PC-3 (cell line): ENCODE data around the gene LRP11. TPM values are rescaled to one million over a fixed set of nuclear protein-coding genes. Genes with fewer than 3 reads are reported as not detected.
A peak's percentile ranks its signal among the peaks of the same experiment; 100 is the strongest.

Source experiments
- ATAC-seq: fragments of 200-7000 bp; cut with Tn5 transposase; 2 replicates; pipeline ENCODE4 v1.9.1; 2020; ENCODE audit warnings: mild to moderate bottlenecking, moderate library complexity
- BruUV-seq: library from RNA; stranded (reverse); fragments of 400-500 nt; replicated peaks from 2 replicates; lab custom pipeline; 2021; lab: Mats Ljungman, UMichigan
- CTCF ChIA-PET: fragments of 300-600 bp; sonication (Branson Sonifier 250); formaldehyde crosslinking; loops from one replicate; lab custom pipeline; 2022; ENCODE audit warnings: antibody characterized with exemption; lab: Charles Lee
- POLR2A ChIA-PET: fragments of 300-600 bp; sonication (Branson Sonifier 250); formaldehyde crosslinking; loops from one replicate; lab custom pipeline; 2022; ENCODE audit warnings: antibody characterized with exemption; ENCODE audit not compliant: unreplicated experiment; lab: Charles Lee
- DNase-seq: peaks from one replicate; pipeline ENCODE4 v3.0.0-alpha.2; 2015
- H2AFZ ChIP-seq: fragments of 300-600 bp; sonication (generic); 2 replicates; pipeline ENCODE4 v1.6.0; 2016; ENCODE audit warnings: antibody characterized with exemption, low read length
- H3F3A ChIP-seq: fragments of 300-600 bp; sonication (generic); one replicate; pipeline ENCODE4 v1.6.0; 2017; ENCODE audit warnings: antibody characterized with exemption, low read length, control low read depth, mild to moderate bottlenecking; ENCODE audit not compliant: unreplicated experiment
- H3K27ac ChIP-seq: fragments of 300-600 bp; sonication (generic); 2 replicates; pipeline ENCODE4 v1.5.1; 2016; ENCODE audit warnings: mild to moderate bottlenecking, low read length
- H3K27me3 ChIP-seq: fragments of 300-600 bp; sonication (generic); 2 replicates; pipeline ENCODE4 v1.6.1; 2016; ENCODE audit warnings: low read length, mixed read lengths
- H3K36me3 ChIP-seq: fragments of 300-600 bp; sonication (generic); 2 replicates; pipeline ENCODE4 v1.6.1; 2016; ENCODE audit warnings: low read depth, mixed run types, low read length, mixed read lengths
- H3K4me1 ChIP-seq: fragments of 300-600 bp; sonication (generic); 2 replicates; pipeline ENCODE4 v1.5.1; 2016; ENCODE audit warnings: low read length; ENCODE audit not compliant: insufficient read depth
- H3K4me2 ChIP-seq: fragments of 300-600 bp; sonication (generic); 2 replicates; pipeline ENCODE4 v1.6.0; 2016; ENCODE audit warnings: low read length
- H3K4me3 ChIP-seq: fragments of 300-600 bp; sonication (generic); 2 replicates; pipeline ENCODE4 v1.5.1; 2016; ENCODE audit warnings: mild to moderate bottlenecking, low read length, mixed read lengths
- H3K79me2 ChIP-seq: fragments of 300-600 bp; sonication (generic); 2 replicates; pipeline ENCODE4 v1.6.1; 2017; ENCODE audit warnings: low read length, mixed read lengths
- H3K9ac ChIP-seq: fragments of 300-600 bp; sonication (generic); 2 replicates; pipeline ENCODE4 v1.6.0; 2016; ENCODE audit warnings: mild to moderate bottlenecking, low read length
- H3K9me2 ChIP-seq: fragments of 300-600 bp; sonication (generic); replicated peaks from 2 replicates; pipeline ENCODE4 v1.6.1; 2016; ENCODE audit warnings: mixed run types, low read length, mixed read lengths
- H3K9me3 ChIP-seq: fragments of 300-600 bp; sonication (generic); 2 replicates; pipeline ENCODE4 v1.6.1; 2016; ENCODE audit warnings: low read length, mixed read lengths
- H4K20me1 ChIP-seq: fragments of 300-600 bp; sonication (generic); 2 replicates; pipeline ENCODE4 v1.6.1; 2016; ENCODE audit warnings: low read length, mixed read lengths
- EZH2 ChIP-seq: fragments of 300-600 bp; sonication (generic); IDR thresholded peaks from one replicate; pipeline ENCODE4 v1.6.1; 2017; ENCODE audit warnings: antibody characterized with exemption, mild to moderate bottlenecking, low read length; ENCODE audit not compliant: unreplicated experiment
- EZH2phosphoT487 ChIP-seq: fragments of 300-600 bp; sonication (generic); IDR thresholded peaks from 2 replicates; pipeline ENCODE4 v1.6.1; 2018; ENCODE audit warnings: mild to moderate bottlenecking, antibody characterized with exemption, low read length, borderline replicate concordance
- intact Hi-C: fragments of 100-400 bp; cut with micrococcal nuclease; formaldehyde crosslinking; loops from 2 replicates; pipeline ENCODE4 v1.9.0; 2023
- total RNA-seq: library from RNA; depleted of rRNA; stranded (reverse); fragments of >200 nt; gene quantifications from 2 replicates; pipeline ENCODE4 v1.2.3, GENCODE V29; 2014
- TF ChIP-seq, protein P1 (sequence below): fragments of 300-600 bp; sonication (generic); conservative IDR thresholded peaks from 2 replicates; pipeline ENCODE4 v1.5.1; 2017; ENCODE audit warnings: antibody characterized with exemption, low read depth, mild to moderate bottlenecking, low read length

The LRP11 gene
- total RNA-seq, 1 experiment from 2014 or later = 32.0 TPM

DNA sequence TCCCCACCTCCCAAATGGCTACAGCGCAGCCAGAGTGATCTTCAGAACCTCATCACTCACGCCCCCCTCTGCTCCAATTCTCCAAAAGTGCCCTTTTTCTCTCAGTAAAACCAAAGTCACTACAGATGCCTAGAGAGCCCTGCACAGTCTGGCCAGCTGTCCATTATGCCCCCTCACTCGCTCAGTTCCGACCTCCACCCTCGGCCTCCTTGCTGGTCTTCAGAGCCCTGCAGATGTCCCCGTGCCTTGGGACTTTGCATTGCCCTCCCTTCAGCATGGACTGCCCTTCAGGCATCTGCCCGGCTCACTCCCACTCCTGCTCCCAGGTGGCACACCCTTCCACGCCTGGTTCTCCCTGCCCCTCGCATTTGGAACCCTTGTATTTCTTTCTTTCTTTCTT, 34.8 kb upstream of the LRP11 start:
- DNase-seq (no peak), ATAC-seq (no peak)
- no peaks in the 10 kb centered on the region for H3K9me3 ChIP-seq
- intact Hi-C loops = no loop called here
- no TSS peak for BruUV-seq
- H3K4me2 ChIP-seq = no peak overlapping the region
- H3K4me1 ChIP-seq = peaks cover 36% of the 10 kb centered on the region
- no peak overlapping the region for H3K9ac ChIP-seq
- CTCF ChIA-PET = interaction anchor here (1.1 kb wide), 1 partner anchor 58 kb away, joined by 3 read pairs; no protein-coding TSS in a partner anchor
- no peaks in the 10 kb centered on the region for H3K9me2 ChIP-seq
- H3K36me3 ChIP-seq = no peaks in the 10 kb centered on the region
- TF ChIP-seq EZH2 (no peak), EZH2phosphoT487 (no peak)
- TF ChIP-seq, protein P1, sequence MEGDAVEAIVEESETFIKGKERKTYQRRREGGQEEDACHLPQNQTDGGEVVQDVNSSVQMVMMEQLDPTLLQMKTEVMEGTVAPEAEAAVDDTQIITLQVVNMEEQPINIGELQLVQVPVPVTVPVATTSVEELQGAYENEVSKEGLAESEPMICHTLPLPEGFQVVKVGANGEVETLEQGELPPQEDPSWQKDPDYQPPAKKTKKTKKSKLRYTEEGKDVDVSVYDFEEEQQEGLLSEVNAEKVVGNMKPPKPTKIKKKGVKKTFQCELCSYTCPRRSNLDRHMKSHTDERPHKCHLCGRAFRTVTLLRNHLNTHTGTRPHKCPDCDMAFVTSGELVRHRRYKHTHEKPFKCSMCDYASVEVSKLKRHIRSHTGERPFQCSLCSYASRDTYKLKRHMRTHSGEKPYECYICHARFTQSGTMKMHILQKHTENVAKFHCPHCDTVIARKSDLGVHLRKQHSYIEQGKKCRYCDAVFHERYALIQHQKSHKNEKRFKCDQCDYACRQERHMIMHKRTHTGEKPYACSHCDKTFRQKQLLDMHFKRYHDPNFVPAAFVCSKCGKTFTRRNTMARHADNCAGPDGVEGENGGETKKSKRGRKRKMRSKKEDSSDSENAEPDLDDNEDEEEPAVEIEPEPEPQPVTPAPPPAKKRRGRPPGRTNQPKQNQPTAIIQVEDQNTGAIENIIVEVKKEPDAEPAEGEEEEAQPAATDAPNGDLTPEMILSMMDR = no peak
- POLR2A ChIA-PET = no interaction called here
- H3F3A ChIP-seq = no peaks in the 10 kb centered on the region
- H3K79me2 ChIP-seq = no peaks in the 10 kb centered on the region
- H2AFZ ChIP-seq = no peak overlapping the region
- H4K20me1 ChIP-seq = no peaks in the 10 kb centered on the region
- no peak overlapping the region for H3K27ac ChIP-seq
- no peaks in the 10 kb centered on the region for H3K27me3 ChIP-seq
- no peak overlapping the region for H3K4me3 ChIP-seq

DNA sequence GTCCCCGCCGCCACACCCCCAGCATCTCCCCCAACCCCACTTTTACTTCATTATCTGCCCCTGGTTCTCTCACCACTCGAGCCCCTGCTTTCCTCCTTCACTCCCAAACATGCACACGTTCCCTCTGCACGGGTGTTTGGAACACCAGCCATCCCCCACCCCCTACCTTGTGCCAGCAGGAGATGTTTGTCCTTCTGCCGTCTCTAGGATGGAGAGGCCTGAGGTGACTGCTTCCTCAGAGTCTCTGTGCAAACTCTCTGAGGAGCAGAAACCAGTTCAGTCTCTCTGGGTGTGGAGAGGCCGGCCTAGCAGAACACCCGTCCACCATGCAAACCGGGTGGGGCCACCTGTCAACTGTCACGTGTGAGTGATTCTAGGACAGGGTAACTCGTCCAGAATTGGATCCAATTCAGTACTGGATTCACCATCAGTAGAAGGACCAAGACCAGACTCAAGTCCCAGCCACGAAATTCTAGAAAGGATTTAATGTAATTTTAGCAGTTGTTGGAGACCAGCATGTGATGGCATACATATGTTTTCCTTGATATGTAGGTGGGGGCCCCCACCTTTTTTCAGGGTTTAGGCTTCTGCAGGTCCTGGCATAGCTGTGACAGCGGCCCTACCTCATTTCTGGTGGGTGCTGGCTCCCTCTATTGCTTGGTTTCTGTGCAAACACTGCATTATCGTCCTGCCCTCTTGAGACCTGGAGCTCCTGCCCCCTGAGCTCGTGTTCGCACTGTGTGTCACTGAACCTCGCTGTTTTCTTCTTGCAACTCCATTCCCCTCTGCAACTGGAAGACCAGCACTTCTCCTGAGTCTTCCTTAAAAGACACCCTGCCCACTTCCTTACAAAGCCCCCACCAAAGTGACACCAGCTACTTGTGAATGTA, 33.9 kb upstream of the LRP11 start, which contains the start of gene RAET1E:
TSS of gene RAET1E (minus strand) at position 259 of the 890 bp plus-strand sequence. CDS start 7,212 bp downstream, outside the sequence.
- DNase-seq = no peak
- no TSS peak for BruUV-seq
- Histone ChIP-seq H2AFZ (peak within 1 kb of the TSS; percentile 71), H3K9me2 (no peaks in the 10 kb centered on the region), H3K27me3 (no peaks in the 10 kb centered on the region), H3K4me1 (peaks cover 36% of the 10 kb centered on the region), H4K20me1 (no peaks in the 10 kb centered on the region), H3K27ac (peak within 1 kb of the TSS; percentile 86), H3K79me2 (no peaks in the 10 kb centered on the region), H3K36me3 (no peaks in the 10 kb centered on the region), H3K9me3 (no peaks in the 10 kb centered on the region), H3F3A (no peaks in the 10 kb centered on the region), H3K4me2 (peak within 1 kb of the TSS; percentile 79), H3K9ac (peak within 1 kb of the TSS; percentile 34; the same call in 1 of the 2 replicates), H3K4me3 (peak within 1 kb of the TSS; percentile 57; the same call in 1 of the 2 replicates)
- ATAC-seq = no peak
- TF ChIP-seq EZH2phosphoT487 (no peak), EZH2 (no peak)
- TF ChIP-seq, protein P1 = 0 out of 2 replicates have a peak, but pooled peaks have one; percentile 13
- POLR2A ChIA-PET = no interaction called here
- intact Hi-C loops = no loop called here
- CTCF ChIA-PET = interaction anchor here (1.1 kb wide), 1 partner anchor 57 kb away, joined by 3 read pairs; no protein-coding TSS in a partner anchor
